ENCODE measurements around the gene OR1F1.

- TF ChIP-seq CTCF (IDR thresholded peaks at IDR 0.05; ENCODE audit: insufficient read depth, low read depth, low read length) = no peak
- no peak for TF ChIP-seq EZH2 (IDR thresholded peaks at IDR 0.05; ENCODE audit: insufficient read depth, low read length)
Measured at GRCh38 chr16:3138823-3139426, 49.1 kb upstream of the OR1F1 start.

Data from astrocyte (in vitro differentiated cells and primary cell).